HepG2 (cell line): ENCODE measurements around the gene WDR81. TPM values are rescaled to one million over a fixed set of nuclear protein-coding genes. Genes with fewer than 3 reads are reported as not detected.

ENCODE experiments used
- ARHGAP35 ChIP-seq: sonication (generic); formaldehyde crosslinking; IDR thresholded peaks from 2 replicates; pipeline ENCODE4 v1.9.0; 2022; ENCODE audit warnings: mild to moderate bottlenecking, inconsistent platforms, moderate library complexity, missing genetic modification reagents, borderline replicate concordance
- DPF2 ChIP-seq: sonication (generic); formaldehyde crosslinking; IDR thresholded peaks from 2 replicates; pipeline ENCODE4 v1.4.0; 2020; ENCODE audit warnings: mild to moderate bottlenecking, low read depth, missing genetic modification reagents, borderline replicate concordance
- E2F2 ChIP-seq: sonication (generic); formaldehyde crosslinking; IDR thresholded peaks from 2 replicates; pipeline ENCODE4 v1.4.0; 2020; ENCODE audit warnings: missing genetic modification reagents, borderline replicate concordance
- FLYWCH1 ChIP-seq: sonication (generic); formaldehyde crosslinking; IDR thresholded peaks from 2 replicates; pipeline ENCODE4 v1.8.1; 2023; ENCODE audit warnings: mild to moderate bottlenecking, missing genetic modification reagents
- MAFG ChIP-seq: sonication (generic); formaldehyde crosslinking; IDR thresholded peaks from 2 replicates; pipeline ENCODE4 v1.5.1; 2020; ENCODE audit warnings: mild to moderate bottlenecking, missing genetic modification reagents
- NFIC ChIP-seq: IDR thresholded peaks from 2 replicates; pipeline ENCODE4 v1.6.1; 2012; ENCODE audit warnings: mild to moderate bottlenecking, low read length, inconsistent platforms
- RBAK ChIP-seq: sonication (generic); formaldehyde crosslinking; IDR thresholded peaks from 2 replicates; pipeline ENCODE4 v1.5.1; 2020; ENCODE audit warnings: mild to moderate bottlenecking, missing genetic modification reagents
- TCF7L2 ChIP-seq: IDR thresholded peaks from 2 replicates; pipeline ENCODE4 v1.6.1; 2011; ENCODE audit warnings: mild to moderate bottlenecking, low read depth, low read length, moderate library complexity
- TEF ChIP-seq: sonication (generic); formaldehyde crosslinking; IDR thresholded peaks from 2 replicates; pipeline ENCODE4 v1.5.0; 2020; ENCODE audit warnings: missing genetic modification reagents
- TGIF2 ChIP-seq: IDR thresholded peaks from 2 replicates; pipeline ENCODE4 v1.6.1; 2016; ENCODE audit warnings: control low read depth, missing compliant biosample characterization
- U2AF1 ChIP-seq: fragments of 200-400 bp; formaldehyde crosslinking; optimal IDR thresholded peaks from 2 replicates; pipeline ENCODE3; 2017; ENCODE audit warnings: mild to moderate bottlenecking, low read depth, low read length
- ZFP36 ChIP-seq: fragments of 150-350 bp; IDR thresholded peaks from 2 replicates; pipeline ENCODE4 v1.6.1; 2018; ENCODE audit warnings: borderline replicate concordance, low read length, low read depth; ENCODE audit not compliant: partially characterized antibody
- ZNF17 ChIP-seq: sonication (generic); formaldehyde crosslinking; IDR thresholded peaks from 2 replicates; pipeline ENCODE4 v1.5.0; 2020; ENCODE audit warnings: mild to moderate bottlenecking, missing genetic modification reagents
- ZNF318 ChIP-seq: sonication (generic); formaldehyde crosslinking; IDR thresholded peaks from 2 replicates; pipeline ENCODE4 v1.4.0; 2020; ENCODE audit warnings: mild to moderate bottlenecking, missing genetic modification reagents
- ZNF382 ChIP-seq: sonication (generic); formaldehyde crosslinking; IDR thresholded peaks from 2 replicates; pipeline ENCODE4 v1.5.0; 2020; ENCODE audit warnings: missing genetic modification reagents, mild to moderate bottlenecking, borderline replicate concordance
- ZNF780A ChIP-seq: sonication (generic); formaldehyde crosslinking; IDR thresholded peaks from 2 replicates; pipeline ENCODE4 v1.8.0; 2022; ENCODE audit warnings: mild to moderate bottlenecking, missing genetic modification reagents, moderate library complexity
- ZNF782 ChIP-seq: sonication (generic); formaldehyde crosslinking; IDR thresholded peaks from 2 replicates; pipeline ENCODE4 v1.4.0; 2020; ENCODE audit warnings: missing genetic modification reagents, mild to moderate bottlenecking, borderline replicate concordance
- ZNF816 ChIP-seq: sonication (generic); formaldehyde crosslinking; IDR thresholded peaks from 2 replicates; pipeline ENCODE4 v1.8.0; 2022; ENCODE audit warnings: missing genetic modification reagents, mild to moderate bottlenecking, borderline replicate concordance
- polyA plus RNA-seq, 8 experiments: library from polyadenylated mRNA; depleted of rRNA in 3 of 8; stranded (reverse) in 7 of 8; unstranded in 1 of 8; fragments of >200 nt; fragmentation: Illumina TruSeq in 4 of 8; extraction: Trizol in 4 of 8; gene quantifications; 2 replicates each; pipeline versions ENCODE4 v1.2.1 to v1.2.3, GENCODE V29; 2011 to 2016; ENCODE audit warnings: low read depth in 4 of 8, missing spikeins in 1 of 8, mixed read lengths in 1 of 8; ENCODE audit not compliant: insufficient read depth in 1 of 8
- total RNA-seq, 5 experiments: library from RNA; depleted of rRNA; stranded (reverse); fragments of >200 nt; fragmentation: Illumina TruSeq; extraction: Trizol; gene quantifications; 2 replicates each; pipeline ENCODE4 v1.2.3, GENCODE V29; 2016; ENCODE audit warnings: low read depth in 1 of 5

WDR81 gene
- total and polyA plus RNA-seq, 2 of the 13 experiments (the other 11 are each of a cell fraction or from before 2014, with no cell fraction given), result 9.1 to 16.7 TPM

- TF ChIP-seq ZNF318 (CRISPR knock-in tag), result no peak
- TF ChIP-seq NFIC, result no peak
- TF ChIP-seq ZNF780A (CRISPR knock-in tag), result no peak
- TF ChIP-seq U2AF1, result no peak
- TF ChIP-seq ZNF17 (CRISPR knock-in tag), result no peak
- TF ChIP-seq TCF7L2, result no peak
- no peak for TF ChIP-seq ZNF816 (CRISPR knock-in tag)
- no peak for TF ChIP-seq ZNF382 (CRISPR knock-in tag)
- TF ChIP-seq E2F2, result no peak
- no peak for TF ChIP-seq ARHGAP35 (CRISPR knock-in tag)
- no peak for TF ChIP-seq TGIF2 (CRISPR knock-in tag)
- no peak for TF ChIP-seq ZNF782 (CRISPR knock-in tag)
- no peak for TF ChIP-seq ZFP36
- TF ChIP-seq RBAK (CRISPR knock-in tag), result no peak
- no peak for TF ChIP-seq DPF2 (CRISPR knock-in tag)
- TF ChIP-seq FLYWCH1 (CRISPR knock-in tag), result no peak
- TF ChIP-seq MAFG (CRISPR knock-in tag), result no peak
- no peak for TF ChIP-seq TEF (CRISPR knock-in tag)
Measured at GRCh38 chr17:1769822-1770477, 45.4 kb downstream of the WDR81 start (continued).
